ENCODE measurements around the gene TEX55.
"Not testable (repeated sequence)": the region's sequence is repeated elsewhere in the genome, so short reads cannot be mapped to it uniquely, and the experiment has no call there.

The TEX55 gene

GRCh38 chr3:119161240-119161639 lies 15.3 kb downstream of the TEX55 start:
- no peak for DNase-seq

- not testable (repeated sequence) for DNase-seq
Observed at GRCh38 chr3:119164745-119165144, 18.8 kb downstream of the TEX55 start.

GRCh38 chr3:119170821-119171220 lies 24.9 kb downstream of the TEX55 start:
- no peak for DNase-seq

GRCh38 chr3:119173325-119173724 lies 27.4 kb downstream of the TEX55 start, which contains the start of gene UPK1B:
TSS of gene UPK1B (plus strand) at chr3:119173598. CDS start at chr3:119186742, 13,144 bp downstream.
- DNase-seq: no peak

- DNase-seq: no peak
Observed at GRCh38 chr3:119175872-119176756, 30.1 kb downstream of the TEX55 start.

GRCh38 chr3:119176778-119177177 lies 30.8 kb downstream of the TEX55 start:
- DNase-seq: no peak

- DNase-seq: no peak
Observed at GRCh38 chr3:119177321-119177720, 31.4 kb downstream of the TEX55 start.

DNA sequence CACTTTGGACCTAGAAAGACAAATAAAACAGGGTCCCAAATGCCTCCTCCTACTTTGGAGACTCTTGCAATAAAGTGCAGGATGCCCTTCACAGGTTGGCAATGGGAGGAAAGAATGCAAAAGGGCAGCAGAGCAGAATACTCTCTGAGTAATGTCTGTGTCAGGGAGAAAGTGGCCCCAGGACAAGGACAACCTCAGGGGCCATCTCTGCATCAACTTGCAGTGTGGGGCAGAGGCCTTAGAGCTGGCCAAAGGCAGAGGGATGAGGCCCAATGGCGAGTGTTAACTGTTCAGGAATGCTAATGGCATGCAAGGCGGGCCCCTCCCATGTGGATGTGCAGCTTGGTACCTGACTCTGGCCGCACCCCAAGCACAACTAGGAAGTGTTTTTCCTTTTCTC lies 35.8 kb downstream of the TEX55 start:
- no peak for DNase-seq

DNA sequence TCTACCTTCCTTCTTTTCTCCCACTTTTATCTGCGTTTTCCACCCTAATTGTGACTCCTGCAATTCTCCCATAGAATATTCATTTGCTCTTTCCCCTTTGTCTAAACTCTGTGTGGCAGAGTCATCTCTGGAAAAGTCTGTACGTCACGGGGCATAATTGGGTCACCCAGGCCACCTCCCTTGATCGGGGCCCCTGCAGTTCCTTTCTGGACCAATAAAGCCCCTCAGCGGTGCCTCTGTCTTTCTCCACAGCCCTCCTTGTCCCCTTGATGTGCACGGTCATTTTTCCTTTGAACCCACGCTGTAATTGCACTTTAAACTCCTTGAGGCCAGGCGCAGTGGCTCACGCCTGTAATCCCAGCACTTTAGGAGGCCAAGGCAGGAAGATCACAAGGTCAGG lies 38.1 kb downstream of the TEX55 start:
- DNase-seq: no peak

DNA sequence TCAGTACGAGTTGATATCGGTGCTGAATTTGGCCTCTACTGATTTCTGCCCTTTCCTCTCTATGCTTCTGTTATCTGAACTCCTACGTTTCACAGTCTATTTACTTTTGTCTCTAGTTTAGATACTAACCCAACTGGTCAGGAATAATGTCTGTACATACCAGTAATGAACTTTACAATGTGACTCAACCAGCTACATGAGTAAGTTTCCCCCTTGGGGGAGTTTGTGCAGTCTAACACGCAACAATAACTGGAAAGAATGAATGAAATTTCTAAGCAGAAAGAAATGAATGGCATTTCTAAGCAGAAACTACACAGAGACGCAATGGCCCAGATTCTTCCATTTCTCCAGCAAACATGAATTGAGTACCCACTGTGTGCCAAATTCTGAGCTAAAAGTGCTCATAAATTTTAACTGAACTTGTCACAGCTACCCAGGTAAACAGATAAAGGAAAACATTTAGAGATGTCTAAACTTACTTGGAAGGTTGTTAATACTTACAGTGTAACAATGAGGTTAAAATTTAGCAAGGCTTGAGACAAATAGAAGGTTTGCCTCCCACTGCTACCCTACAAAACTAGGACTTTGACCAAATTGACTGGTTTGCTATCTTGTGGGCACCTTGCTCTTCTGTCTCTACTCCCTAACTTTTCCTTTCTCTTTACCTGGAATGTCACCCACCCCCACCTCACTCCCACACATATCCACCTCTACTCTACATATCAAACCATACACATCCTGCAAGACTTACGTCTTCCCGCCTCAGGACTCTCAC lies 39.0 kb downstream of the TEX55 start:
- DNase-seq: no peak

GRCh38 chr3:119187266-119187665 lies 41.3 kb downstream of the TEX55 start:
- DNase-seq: no peak

DNA sequence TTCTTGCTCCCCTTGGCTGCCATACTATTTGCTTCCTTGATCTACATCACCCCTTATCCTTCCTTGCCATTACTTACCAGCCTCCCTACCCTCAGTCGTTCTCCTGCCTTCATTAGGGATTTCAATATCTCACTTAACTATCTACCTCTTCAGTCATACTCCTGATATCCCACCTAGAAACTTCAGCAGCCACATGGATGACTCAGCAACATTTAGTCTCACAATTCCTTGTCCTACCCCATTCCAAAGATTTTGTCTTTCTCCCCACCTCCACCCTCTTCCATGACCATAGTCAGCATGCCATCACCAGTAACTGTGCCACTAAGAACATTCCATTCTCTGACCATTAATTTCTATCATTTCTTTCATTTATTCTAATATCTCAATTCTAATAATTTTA lies 45.8 kb downstream of the TEX55 start:
- no peak for DNase-seq

GRCh38 chr3:119194237-119195150 lies 48.5 kb downstream of the TEX55 start:
- DNase-seq: no peak

DNA sequence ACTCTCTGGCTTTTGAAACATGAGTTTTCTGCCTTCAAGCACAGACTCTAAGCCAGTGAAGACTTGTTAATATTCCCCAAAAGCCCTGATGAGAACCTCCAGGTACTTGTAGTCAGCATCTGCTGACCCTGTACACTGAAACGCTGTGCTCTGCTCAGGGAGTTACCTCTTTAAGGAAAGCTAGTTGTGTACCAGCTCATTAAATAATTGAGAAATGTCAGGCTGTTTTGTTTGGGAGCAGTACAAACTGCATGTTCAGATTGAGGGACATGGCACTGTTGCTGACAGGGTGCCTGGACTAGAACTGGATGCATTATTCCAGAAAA lies 49.1 kb downstream of the TEX55 start:
- no peak for DNase-seq

- DNase-seq: no peak
Observed at GRCh38 chr3:119195911-119196310, 49.9 kb downstream of the TEX55 start.
